HCT116 (cell line): ENCODE measurements around the gene GBF1. TPM values are rescaled to one million over a fixed set of nuclear protein-coding genes. Genes with fewer than 3 reads are reported as not detected.

Source experiments
- ATAC-seq: fragments of 200-7000 bp; cut with Tn5 transposase; 2 replicates; pipeline ENCODE4 v1.9.1; 2020; ENCODE audit warnings: mild to moderate bottlenecking, moderate library complexity
- BruUV-seq: library from RNA; stranded (reverse); fragments of 400-500 nt; replicated peaks from 2 replicates; lab custom pipeline; 2021; lab: Mats Ljungman, UMichigan
- CTCF ChIA-PET: fragments of 300-600 bp; sonication (Branson Sonifier 250); formaldehyde crosslinking; loops from one replicate; lab custom pipeline; 2021; ENCODE audit warnings: antibody characterized with exemption; lab: Charles Lee
- POLR2A ChIA-PET: fragments of 300-600, 350-600 bp; sonication (Branson Sonifier 250); formaldehyde crosslinking; loops from one replicate; lab custom pipeline; 2021; ENCODE audit warnings: antibody characterized with exemption; lab: Charles Lee
- RAD21 ChIA-PET, 2 experiments: fragments of 300-600 bp; sonication (Branson Sonifier 250); formaldehyde crosslinking; loops; one replicate each; lab custom pipeline; 2023; ENCODE audit warnings: low total read pairs in 2 of 2; ENCODE audit not compliant: uncharacterized antibody in 2 of 2, unreplicated experiment in 2 of 2, low non-redundant PET in 1 of 2; lab: Charles Lee
- DNase-seq: peaks from one replicate; pipeline ENCODE4 v3.0.0-alpha.2; 2010; ENCODE audit warnings: low read depth, low spot score
- H2AFZ ChIP-seq: fragments of 200-600 bp; shearing (Covaris generic), sonication (generic); 2 replicates; pipeline ENCODE4 v1.6.1; 2017; ENCODE audit warnings: low read depth, mixed run types, mixed read lengths, antibody characterized with exemption, low read length; ENCODE audit not compliant: poor library complexity, severe bottlenecking
- H3K27ac ChIP-seq: 2 replicates; pipeline ENCODE4 v1.5.1; 2012; ENCODE audit warnings: low read depth, low read length
- H3K27me3 ChIP-seq: fragments of 200-600 bp; sonication (generic); 2 replicates; pipeline ENCODE4 v1.6.1; 2016; ENCODE audit warnings: mixed run types, low read length, mixed read lengths; ENCODE audit not compliant: insufficient read depth
- H3K36me3 ChIP-seq, 2 experiments: fragments of 200-500 bp in 1 of 2; fragments of 200-600 bp in 1 of 2; sonication (Bioruptor generic) in 1 of 2; sonication (generic) in 1 of 2; 2 replicates each; pipeline versions ENCODE4 v1.5.1 to v1.6.1; 2014 to 2016; ENCODE audit warnings: low read length in 2 of 2, inconsistent platforms in 1 of 2, mixed read lengths in 1 of 2, mixed run types in 1 of 2; ENCODE audit not compliant: insufficient read depth in 2 of 2, control insufficient read depth in 1 of 2
- H3K4me1 ChIP-seq, 2 experiments: fragments of 200-600 bp in 1 of 2; sonication (generic) in 1 of 2; 2 replicates each; pipeline versions ENCODE4 v1.5.1 to v1.6.1; 2012 to 2017; ENCODE audit warnings: low read length in 2 of 2, inconsistent platforms in 1 of 2, mild to moderate bottlenecking in 1 of 2, mixed read lengths in 1 of 2, mixed run types in 1 of 2, moderate library complexity in 1 of 2; ENCODE audit not compliant: insufficient read depth in 2 of 2, control insufficient read depth in 1 of 2
- H3K4me2 ChIP-seq: fragments of 200-600 bp; sonication (generic); 2 replicates; pipeline ENCODE4 v1.6.1; 2017; ENCODE audit warnings: mixed run types, low read length, mixed read lengths
- H3K4me3 ChIP-seq, 2 experiments: fragments of 200-600 bp in 1 of 2; sonication (generic) in 1 of 2; replicated peaks in 1 of 2; 2 replicates each; pipeline ENCODE4 v1.5.1; 2011 to 2016; ENCODE audit warnings: low read length in 2 of 2, control low read depth in 1 of 2, low read depth in 1 of 2, mild to moderate bottlenecking in 1 of 2, mixed read lengths in 1 of 2, mixed run types in 1 of 2
- H3K79me2 ChIP-seq: fragments of 200-600 bp; sonication (generic); 2 replicates; pipeline ENCODE4 v1.6.1; 2017; ENCODE audit warnings: mild to moderate bottlenecking, mixed run types, low read length, moderate library complexity, mixed read lengths; ENCODE audit not compliant: insufficient read depth
- H3K9ac ChIP-seq: fragments of 200-600 bp; sonication (generic); 2 replicates; pipeline ENCODE4 v1.6.1; 2016; ENCODE audit warnings: low read length, mixed read lengths
- H3K9me2 ChIP-seq: fragments of 200-600 bp; sonication (generic), shearing (Covaris generic); 2 replicates; pipeline ENCODE4 v1.6.1; 2017; ENCODE audit warnings: mixed run types, mild to moderate bottlenecking, moderate library complexity; ENCODE audit not compliant: insufficient read depth
- H3K9me3 ChIP-seq, 2 experiments: fragments of 200-500 bp in 1 of 2; fragments of 200-600 bp in 1 of 2; sonication (Bioruptor generic) in 1 of 2; sonication (generic) in 1 of 2; 2 replicates each; pipeline ENCODE4 v1.6.1; 2014 to 2017; ENCODE audit warnings: low read length in 2 of 2, mixed read lengths in 2 of 2, inconsistent platforms in 1 of 2, low read depth in 1 of 2, mild to moderate bottlenecking in 1 of 2, mixed run types in 1 of 2, moderate library complexity in 1 of 2; ENCODE audit not compliant: control insufficient read depth in 1 of 2, insufficient read depth in 1 of 2
- H4K20me1 ChIP-seq: fragments of 200-600 bp; sonication (generic), shearing (Covaris generic); 2 replicates; pipeline ENCODE4 v1.6.1; 2017; ENCODE audit warnings: mixed run types, mild to moderate bottlenecking, moderate library complexity; ENCODE audit not compliant: insufficient read depth
- ATF3 ChIP-seq: IDR thresholded peaks from 2 replicates; pipeline ENCODE4 v1.6.1; 2012
- EGR1 ChIP-seq: IDR thresholded peaks from 2 replicates; pipeline ENCODE4 v1.6.1; 2012; ENCODE audit warnings: low read depth
- ELF1 ChIP-seq: IDR thresholded peaks from 2 replicates; pipeline ENCODE4 v1.6.1; 2012; ENCODE audit warnings: low read depth, borderline replicate concordance
- EZH2 ChIP-seq: fragments of 200-600 bp; sonication (generic); IDR thresholded peaks from 2 replicates; pipeline ENCODE4 v1.6.1; 2017; ENCODE audit warnings: antibody characterized with exemption, mixed run types
- JUND ChIP-seq: IDR thresholded peaks from 2 replicates; pipeline ENCODE4 v1.6.1; 2012
- MAX ChIP-seq: IDR thresholded peaks from 2 replicates; pipeline ENCODE4 v1.6.1; 2012
- POLR2A ChIP-seq: IDR thresholded peaks from 2 replicates; pipeline ENCODE4 v1.7.0; 2011; ENCODE audit warnings: borderline replicate concordance; ENCODE audit not compliant: insufficient read depth, insufficient read length; ENCODE audit errors: extremely low read depth
- POLR2AphosphoS5 ChIP-seq: IDR thresholded peaks from 2 replicates; pipeline ENCODE4 v1.6.1; 2011; ENCODE audit warnings: mild to moderate bottlenecking, low read depth, low read length, moderate library complexity
- SP1 ChIP-seq: IDR thresholded peaks from 2 replicates; pipeline ENCODE4 v1.6.1; 2012; ENCODE audit warnings: low read depth
- SRF ChIP-seq: IDR thresholded peaks from 2 replicates; pipeline ENCODE4 v1.6.1; 2012; ENCODE audit warnings: low read depth
- TCF7L2 ChIP-seq: IDR thresholded peaks from 2 replicates; pipeline ENCODE4 v1.7.0; 2011; ENCODE audit warnings: borderline replicate concordance, inconsistent platforms; ENCODE audit not compliant: insufficient read depth, insufficient read length; ENCODE audit errors: extremely low read depth
- YY1 ChIP-seq: IDR thresholded peaks from 2 replicates; pipeline ENCODE4 v1.6.1; 2011; ENCODE audit warnings: low read length, low read depth, moderate library complexity, mild to moderate bottlenecking; ENCODE audit not compliant: insufficient replicate concordance; ENCODE audit errors: extremely low read depth
- ZBTB33 ChIP-seq: IDR thresholded peaks from 2 replicates; pipeline ENCODE4 v1.6.1; 2011; ENCODE audit warnings: mild to moderate bottlenecking, low read length, moderate library complexity; ENCODE audit not compliant: insufficient replicate concordance; ENCODE audit errors: extremely low read depth
- ZNF274 ChIP-seq: fragments of 200-500 bp; sonication (Bioruptor generic); IDR thresholded peaks from 2 replicates; pipeline ENCODE4 v1.6.1; 2014; ENCODE audit warnings: mild to moderate bottlenecking, low read depth, low read length, inconsistent platforms
- intact Hi-C: fragments of 100-400 bp; cut with micrococcal nuclease; formaldehyde crosslinking; loops from 2 replicates; pipeline ENCODE4 v1.10.0; 2022
- total RNA-seq: library from RNA; stranded (reverse); gene quantifications from one replicate; pipeline ENCODE4 v1.2.1, GENCODE V29; 2021; ENCODE audit not compliant: unreplicated experiment
- TF ChIP-seq, protein P1 (sequence below), 3 experiments: fragments of 200-600 bp in 1 of 3; sonication (generic) in 1 of 3; IDR thresholded peaks in 2 of 3; conservative IDR thresholded peaks in 1 of 3; 2 replicates each; pipeline ENCODE4 v1.5.1; 2012 to 2017; ENCODE audit warnings: low read depth in 2 of 3, low read length in 2 of 3, antibody characterized with exemption in 1 of 3, borderline replicate concordance in 1 of 3, control low read depth in 1 of 3, mild to moderate bottlenecking in 1 of 3, mixed read lengths in 1 of 3, mixed run types in 1 of 3, moderate library complexity in 1 of 3; ENCODE audit not compliant: insufficient read depth in 1 of 3
- TF ChIP-seq, protein P2 (sequence below): IDR thresholded peaks from 2 replicates; pipeline ENCODE4 v1.6.1; 2012; ENCODE audit warnings: low read depth

Gene GBF1
- total RNA-seq, 1 experiment from 2014 or later: 58.9 TPM

- H3K79me2 ChIP-seq: no peaks in the 10 kb centered on the region; the same call in 1 of the 2 replicates
- BruUV-seq: no TSS peak
- no peak overlapping the region for H3K4me3 ChIP-seq
- ChIA-PET POLR2A (interaction anchor here (1.5 kb wide), 1 partner anchor 9 kb away, joined by 4 read pairs; the partner anchor contains the start of gene GBF1), CTCF (interaction anchor here (1.2 to 12.6 kb wide), 2 partner anchors 117 to 158 kb away, joined by 3 to 625 read pairs; no protein-coding TSS in a partner anchor), RAD21 (no interaction called here)
- TF ChIP-seq EZH2 (no peak), POLR2AphosphoS5 (no peak), SRF (no peak), EGR1 (no peak), ELF1 (no peak), SP1 (no peak), MAX (no peak), YY1 (no peak), JUND (no peak), TCF7L2 (no peak), ZBTB33 (no peak), ATF3 (no peak), ZNF274 (no peak), POLR2A (no peak)
- TF ChIP-seq, protein P1, sequence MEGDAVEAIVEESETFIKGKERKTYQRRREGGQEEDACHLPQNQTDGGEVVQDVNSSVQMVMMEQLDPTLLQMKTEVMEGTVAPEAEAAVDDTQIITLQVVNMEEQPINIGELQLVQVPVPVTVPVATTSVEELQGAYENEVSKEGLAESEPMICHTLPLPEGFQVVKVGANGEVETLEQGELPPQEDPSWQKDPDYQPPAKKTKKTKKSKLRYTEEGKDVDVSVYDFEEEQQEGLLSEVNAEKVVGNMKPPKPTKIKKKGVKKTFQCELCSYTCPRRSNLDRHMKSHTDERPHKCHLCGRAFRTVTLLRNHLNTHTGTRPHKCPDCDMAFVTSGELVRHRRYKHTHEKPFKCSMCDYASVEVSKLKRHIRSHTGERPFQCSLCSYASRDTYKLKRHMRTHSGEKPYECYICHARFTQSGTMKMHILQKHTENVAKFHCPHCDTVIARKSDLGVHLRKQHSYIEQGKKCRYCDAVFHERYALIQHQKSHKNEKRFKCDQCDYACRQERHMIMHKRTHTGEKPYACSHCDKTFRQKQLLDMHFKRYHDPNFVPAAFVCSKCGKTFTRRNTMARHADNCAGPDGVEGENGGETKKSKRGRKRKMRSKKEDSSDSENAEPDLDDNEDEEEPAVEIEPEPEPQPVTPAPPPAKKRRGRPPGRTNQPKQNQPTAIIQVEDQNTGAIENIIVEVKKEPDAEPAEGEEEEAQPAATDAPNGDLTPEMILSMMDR (IDR thresholded peaks at IDR 0.05 in 2 of 3, conservative IDR thresholded peaks at IDR 0.05 in 1 of 3; ENCODE audit: borderline replicate concordance in 1 of 3, insufficient read depth in 1 of 3, low read depth in 2 of 3, low read length in 2 of 3): no peak
- TF ChIP-seq, protein P2, sequence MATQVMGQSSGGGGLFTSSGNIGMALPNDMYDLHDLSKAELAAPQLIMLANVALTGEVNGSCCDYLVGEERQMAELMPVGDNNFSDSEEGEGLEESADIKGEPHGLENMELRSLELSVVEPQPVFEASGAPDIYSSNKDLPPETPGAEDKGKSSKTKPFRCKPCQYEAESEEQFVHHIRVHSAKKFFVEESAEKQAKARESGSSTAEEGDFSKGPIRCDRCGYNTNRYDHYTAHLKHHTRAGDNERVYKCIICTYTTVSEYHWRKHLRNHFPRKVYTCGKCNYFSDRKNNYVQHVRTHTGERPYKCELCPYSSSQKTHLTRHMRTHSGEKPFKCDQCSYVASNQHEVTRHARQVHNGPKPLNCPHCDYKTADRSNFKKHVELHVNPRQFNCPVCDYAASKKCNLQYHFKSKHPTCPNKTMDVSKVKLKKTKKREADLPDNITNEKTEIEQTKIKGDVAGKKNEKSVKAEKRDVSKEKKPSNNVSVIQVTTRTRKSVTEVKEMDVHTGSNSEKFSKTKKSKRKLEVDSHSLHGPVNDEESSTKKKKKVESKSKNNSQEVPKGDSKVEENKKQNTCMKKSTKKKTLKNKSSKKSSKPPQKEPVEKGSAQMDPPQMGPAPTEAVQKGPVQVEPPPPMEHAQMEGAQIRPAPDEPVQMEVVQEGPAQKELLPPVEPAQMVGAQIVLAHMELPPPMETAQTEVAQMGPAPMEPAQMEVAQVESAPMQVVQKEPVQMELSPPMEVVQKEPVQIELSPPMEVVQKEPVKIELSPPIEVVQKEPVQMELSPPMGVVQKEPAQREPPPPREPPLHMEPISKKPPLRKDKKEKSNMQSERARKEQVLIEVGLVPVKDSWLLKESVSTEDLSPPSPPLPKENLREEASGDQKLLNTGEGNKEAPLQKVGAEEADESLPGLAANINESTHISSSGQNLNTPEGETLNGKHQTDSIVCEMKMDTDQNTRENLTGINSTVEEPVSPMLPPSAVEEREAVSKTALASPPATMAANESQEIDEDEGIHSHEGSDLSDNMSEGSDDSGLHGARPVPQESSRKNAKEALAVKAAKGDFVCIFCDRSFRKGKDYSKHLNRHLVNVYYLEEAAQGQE: no peak
- H3K36me3 ChIP-seq: no peaks in the 10 kb centered on the region
- no peaks in the 10 kb centered on the region for H3K9me2 ChIP-seq
- no peak overlapping the region for H3K27ac ChIP-seq
- no peak overlapping the region for H2AFZ ChIP-seq
- H3K4me1 ChIP-seq: peaks cover 8 to 30% of the 10 kb centered on the region in 2 experiments
- H3K9me3 ChIP-seq: no peaks in the 10 kb centered on the region
- no peak overlapping the region for H3K4me2 ChIP-seq
- ATAC-seq (no peak), DNase-seq (no peak)
- no peaks in the 10 kb centered on the region for H4K20me1 ChIP-seq
- H3K27me3 ChIP-seq: no peaks in the 10 kb centered on the region
- intact Hi-C loops: no loop called here
- no peak overlapping the region for H3K9ac ChIP-seq
Observed at GRCh38 chr10:102236006-102236405, 9.3 kb upstream of the GBF1 start.
